Sciatic nerve (tissue), 2 donors: ENCODE data around the gene NYNRIN. TPM values are rescaled to one million over a fixed set of nuclear protein-coding genes. Genes with fewer than 3 reads are reported as not detected.
"Not testable (repeated sequence)": the region's sequence is repeated elsewhere in the genome, so short reads cannot be mapped to it uniquely, and the experiment has no call there.

Source experiments
- ATAC-seq: fragments of 200-7000 bp; cut with Tn5 transposase; one replicate; pipeline ENCODE4 v1.9.1; 2020; ENCODE audit warnings: mild to moderate bottlenecking, moderate library complexity
- DNase-seq: peaks from one replicate; pipeline ENCODE4 v3.0.0-alpha.2; 2020; ENCODE audit warnings: low spot score
- intact Hi-C: fragments of 100-400 bp; cut with DNase I; formaldehyde crosslinking; loops from one replicate; pipeline ENCODE4 v1.14.2; 2022
- total RNA-seq: library from RNA; stranded (reverse); fragmentation: NEBNext Ultra II Directional; extraction: Animal tissue kit (Norgen Biotek cat#: 25700); gene quantifications from one replicate; pipeline ENCODE4 v1.2.1, GENCODE V29; 2021
- donor health status: DM: no; HTN: no; CAD: no.
- donor health status: DM: no; HTN: no; CAD: no.

The NYNRIN gene
- total RNA-seq = 20.0 TPM

DNA sequence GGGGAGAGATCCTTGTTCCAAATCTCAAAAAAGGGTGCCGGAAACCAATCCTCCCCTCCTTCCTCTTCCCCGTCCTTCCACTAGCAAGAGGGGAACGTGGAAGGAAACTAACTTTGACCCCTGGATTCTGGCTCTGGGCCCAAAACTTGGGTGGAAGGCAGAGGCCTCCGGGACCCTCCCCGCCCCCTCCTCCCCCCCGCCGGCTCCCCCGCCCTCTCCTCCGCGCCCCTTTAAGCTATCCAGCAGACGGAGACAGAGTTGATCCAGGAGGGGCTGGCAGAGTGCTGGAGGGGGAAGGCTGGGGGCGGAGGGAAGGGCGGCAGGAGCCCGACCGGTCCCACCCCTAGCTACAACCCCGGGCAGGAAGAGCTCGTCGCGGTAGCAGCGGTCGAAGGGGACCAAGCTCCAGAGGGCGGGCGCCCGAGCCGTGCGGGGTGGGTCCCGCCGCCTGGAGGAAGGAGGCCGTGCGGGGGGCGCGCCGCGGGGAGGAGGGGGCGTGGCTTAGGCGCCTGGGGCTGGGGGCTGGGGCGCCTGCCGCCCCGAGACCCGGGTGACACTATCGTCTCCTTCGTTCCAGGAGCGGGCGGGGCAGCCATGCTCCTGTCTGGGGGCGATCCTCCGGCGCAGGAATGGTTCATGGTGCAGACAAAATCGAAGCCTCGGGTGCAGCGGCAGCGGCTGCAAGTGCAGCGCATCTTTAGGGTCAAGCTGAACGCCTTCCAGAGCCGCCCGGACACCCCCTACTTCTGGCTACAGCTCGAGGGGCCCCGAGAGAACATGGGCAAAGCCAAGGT, at the start of gene NYNRIN:
Gene NYNRIN (plus strand): TSS at position 351 of the 794 bp plus-strand sequence. CDS start 244 bp downstream, at position 595.
- peak; percentile 75 for ATAC-seq
- intact Hi-C loops = no loop called here
- DNase-seq = peak; percentile 78

GRCh38 chr14:24349742-24350141, 49.1 kb upstream of the NYNRIN start:
- DNase-seq (no peak), ATAC-seq (no peak)
- intact Hi-C loops = no loop called here

DNA sequence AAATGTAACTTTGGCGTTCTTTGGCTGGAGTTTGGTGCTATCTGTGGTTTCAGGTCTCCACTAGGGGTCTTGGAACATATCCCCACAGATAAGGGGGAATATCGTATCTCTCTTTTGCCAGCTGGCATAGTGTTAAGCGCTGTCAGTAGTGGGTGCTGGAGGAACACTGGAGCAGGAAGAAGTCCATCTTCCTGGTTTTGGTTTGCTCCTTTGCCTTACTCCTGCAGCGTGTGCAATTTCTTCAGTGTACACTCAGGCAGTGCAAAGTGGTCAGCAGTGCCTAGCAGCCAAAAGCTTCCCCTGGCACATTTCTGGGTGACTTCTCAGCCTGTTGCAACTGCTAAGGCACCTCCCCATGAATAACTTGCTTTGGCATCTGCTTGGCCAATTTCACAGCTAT, 47.3 kb upstream of the NYNRIN start:
- ATAC-seq (peak; percentile 54), DNase-seq (no peak)
- intact Hi-C loops = no loop called here

- DNase-seq = no peak
- peak; percentile 76 for ATAC-seq
- intact Hi-C loops = no loop called here
These were observed 45.0 kb upstream of the NYNRIN start for GRCh38 chr14:24353559-24354481.

GRCh38 chr14:24354482-24354825, 44.3 kb upstream of the NYNRIN start:
- DNase-seq, ATAC-seq, intact Hi-C loops: not testable (repeated sequence)

DNA sequence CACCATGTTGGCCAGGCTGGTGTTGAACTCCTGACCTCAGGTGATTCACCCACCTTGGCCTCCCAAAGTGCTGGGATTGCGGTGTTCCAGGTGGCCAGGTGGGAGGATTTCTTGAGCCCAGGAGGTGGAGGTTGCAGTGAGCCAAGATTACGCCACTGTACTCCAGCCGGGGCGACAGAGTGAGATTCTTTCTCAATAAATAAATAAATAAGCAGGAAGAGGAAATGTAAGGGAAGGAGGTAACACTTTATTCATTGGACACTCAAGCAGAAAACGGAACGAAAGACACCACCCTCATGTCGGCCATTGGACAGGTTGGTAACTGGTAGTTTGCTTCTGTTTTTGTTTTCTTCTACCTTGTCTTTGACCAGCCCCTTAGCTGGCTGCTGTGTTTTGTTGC, 43.8 kb upstream of the NYNRIN start:
- ATAC-seq = no peak

DNA sequence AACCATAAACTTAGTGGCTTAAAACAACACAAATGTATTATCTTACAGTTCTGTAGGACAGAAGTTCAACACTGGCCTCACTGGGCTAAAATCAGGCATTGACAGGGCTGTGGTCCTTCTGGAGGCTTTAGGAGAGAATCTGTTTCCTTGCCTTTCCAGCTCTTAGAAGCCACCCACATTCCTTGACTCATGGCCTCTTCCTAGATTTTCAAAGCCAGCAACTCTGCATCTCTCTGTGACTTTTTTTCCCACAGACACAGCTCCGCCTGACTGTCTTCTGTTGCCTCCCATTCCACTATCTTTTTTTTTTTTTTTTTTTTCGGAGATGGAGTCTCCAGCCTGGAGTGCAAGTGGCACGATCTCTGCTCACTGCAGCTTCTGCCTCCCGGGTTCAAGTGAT, 42.6 kb upstream of the NYNRIN start:
- ATAC-seq (no peak), DNase-seq (no peak)
- intact Hi-C loops = no loop called here

More for the DNA sequence above, 43.8 kb upstream of the NYNRIN start:
- intact Hi-C loops = no loop called here
- DNase-seq = no peak

- intact Hi-C loops = no loop called here
- DNase-seq (no peak), ATAC-seq (no peak)
These were observed 38.5 kb upstream of the NYNRIN start for GRCh38 chr14:24360281-24360680.

GRCh38 chr14:24361326-24361725, 37.5 kb upstream of the NYNRIN start:
- ATAC-seq = no peak
- intact Hi-C loops = no loop called here
- DNase-seq = no peak

DNA sequence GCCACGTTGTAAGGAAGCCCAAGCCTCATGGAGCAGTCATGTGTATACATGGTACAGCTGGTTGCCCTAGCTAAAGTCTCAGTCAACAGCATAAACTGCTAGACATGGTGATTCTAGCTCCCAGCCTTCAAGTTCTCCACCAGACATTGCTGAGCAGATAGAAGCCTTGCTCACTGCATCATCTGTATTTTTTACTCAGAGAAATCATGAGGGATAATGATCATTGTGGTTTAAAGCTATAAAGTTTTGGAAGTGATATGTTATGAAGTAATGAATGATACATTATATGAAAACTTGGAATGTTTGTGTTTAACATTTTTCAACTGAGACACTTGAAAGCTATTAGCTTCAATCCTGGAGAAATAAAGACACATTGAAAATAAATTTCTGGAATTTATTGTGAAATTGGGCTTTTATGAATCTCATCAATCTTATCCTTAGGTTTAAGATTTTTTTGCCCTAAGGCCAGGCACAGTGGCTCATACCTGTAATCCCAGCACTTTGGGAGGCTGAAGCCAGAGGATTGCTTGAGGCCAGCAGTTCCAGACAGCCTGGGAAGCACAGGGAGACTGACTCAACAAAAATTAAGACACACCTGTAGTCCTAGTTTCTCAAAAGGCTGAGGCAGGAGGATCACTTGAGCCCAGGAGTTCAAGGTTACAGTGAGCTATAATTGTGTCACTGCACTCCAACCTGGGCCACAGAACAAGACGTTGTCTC, 36.4 kb upstream of the NYNRIN start:
- ATAC-seq (no peak), DNase-seq (no peak)
- intact Hi-C loops = no loop called here

DNA sequence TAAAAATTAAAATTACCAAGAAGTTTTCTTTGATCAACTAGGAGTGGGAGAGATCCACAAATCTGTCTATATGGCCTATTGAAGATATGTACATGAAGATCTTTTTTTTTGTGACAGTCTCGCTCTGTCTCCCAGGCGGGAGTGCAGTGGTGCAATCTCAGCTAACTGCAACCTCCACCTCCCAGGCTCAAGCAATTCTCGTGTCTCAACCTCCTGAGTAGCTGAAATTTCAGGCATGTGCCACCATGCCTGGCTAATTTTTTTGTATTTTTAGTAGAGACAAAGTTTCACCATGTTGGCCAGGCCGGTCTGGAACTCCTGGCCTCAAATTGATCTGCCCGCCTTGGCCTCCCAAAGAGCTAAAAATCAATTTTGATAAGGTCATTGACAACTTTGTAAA, 35.4 kb upstream of the NYNRIN start:
- ATAC-seq = no peak
- DNase-seq = no peak
- intact Hi-C loops = no loop called here

- no peak for ATAC-seq
- intact Hi-C loops = loop anchor here (5.0 kb wide), 1 partner anchor 67 kb away; no protein-coding TSS in a partner anchor
- DNase-seq = no peak
These were observed 34.0 kb upstream of the NYNRIN start for GRCh38 chr14:24364841-24365240.

- peak; percentile 50 for ATAC-seq
- DNase-seq = peak; percentile 92
- intact Hi-C loops = loop anchor here (5.0 kb wide), 1 partner anchor 66 kb away; no protein-coding TSS in a partner anchor
These were observed 33.0 kb upstream of the NYNRIN start for GRCh38 chr14:24365600-24366412.

GRCh38 chr14:24366413-24366720, 32.4 kb upstream of the NYNRIN start:
- DNase-seq (no peak), ATAC-seq (no peak)
- intact Hi-C loops = loop anchor here (5.0 kb wide), 1 partner anchor 66 kb away; no protein-coding TSS in a partner anchor

DNA sequence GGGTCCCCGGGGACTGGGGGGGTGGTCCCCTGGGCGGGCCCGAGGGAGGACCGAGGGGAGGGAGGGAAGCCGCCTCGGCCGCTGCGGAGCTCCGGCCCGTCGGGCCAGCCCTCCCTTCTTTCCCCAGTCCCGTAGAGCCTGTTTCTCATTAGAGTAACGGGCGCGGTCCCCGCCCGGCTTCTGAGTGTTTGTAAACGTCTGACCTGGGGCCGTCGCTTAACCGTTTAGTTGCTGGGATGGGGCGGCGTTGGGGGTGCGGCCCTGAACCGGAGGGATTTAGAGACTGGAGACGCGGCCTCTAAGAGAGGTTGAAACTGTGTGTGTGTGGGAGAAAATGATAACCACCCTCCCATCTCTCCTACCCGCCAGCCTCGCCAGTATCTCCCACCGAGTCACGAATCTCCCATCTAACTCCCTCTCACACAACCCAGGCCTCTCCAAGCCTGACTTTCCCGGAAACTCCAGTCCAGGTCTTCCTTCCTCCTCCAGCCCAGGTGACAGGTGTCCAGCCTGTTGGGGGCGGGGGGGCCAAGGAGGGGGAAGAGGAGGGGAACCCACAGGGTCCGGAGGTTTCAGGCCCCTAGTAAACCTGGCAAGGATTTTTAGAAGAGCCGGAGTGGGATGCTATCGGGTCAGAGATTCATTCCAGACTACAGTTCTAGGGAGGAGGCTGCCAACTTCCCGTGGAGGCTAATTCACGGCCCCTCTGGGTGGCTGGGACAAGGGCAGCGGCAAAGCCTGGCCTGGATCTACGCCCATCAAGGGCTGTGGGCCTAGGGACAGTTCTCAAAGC, 31.9 kb upstream of the NYNRIN start:
- DNase-seq = peak; percentile 94
- intact Hi-C loops = loop anchor here (5.0 kb wide), 1 partner anchor 65 kb away; no protein-coding TSS in a partner anchor
- peak; percentile 87 for ATAC-seq

DNA sequence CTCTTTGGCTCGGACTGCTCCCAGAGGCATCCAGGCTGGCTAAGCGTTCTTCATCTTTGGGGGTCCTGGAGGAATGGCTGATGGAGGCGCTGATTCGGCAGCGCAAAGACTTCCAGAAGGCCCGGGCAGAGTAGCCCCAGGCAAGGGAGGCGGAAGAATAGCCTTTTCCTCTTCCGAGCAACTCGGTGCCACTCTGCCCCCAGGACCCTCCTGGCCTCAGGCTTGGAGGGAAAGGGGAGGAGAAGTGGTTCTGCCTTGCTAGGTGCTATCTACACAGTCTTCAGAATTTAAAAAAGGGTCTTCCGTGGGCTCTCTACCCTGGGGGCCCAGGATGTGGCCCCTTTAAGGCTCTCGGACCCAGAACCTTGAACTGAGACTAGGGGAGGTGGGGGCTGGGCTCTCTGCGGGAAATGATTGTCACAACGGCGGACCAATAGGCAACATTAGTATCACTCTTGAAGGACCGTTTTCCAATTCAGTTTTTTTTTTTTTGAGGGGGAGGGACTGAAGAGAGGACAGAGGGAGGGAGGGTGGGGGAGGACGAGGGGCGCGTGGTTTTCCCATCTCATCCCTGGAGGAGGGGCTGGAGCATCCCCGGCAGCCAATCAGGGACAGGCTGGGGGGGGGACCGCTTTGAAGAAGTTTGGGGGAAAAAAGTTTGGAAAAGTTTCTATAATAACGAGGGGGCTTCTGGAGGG, 31.1 kb upstream of the NYNRIN start, which contains the start of gene NFATC4:
Gene NFATC4 (plus strand): TSS at position 671 of the 698 bp plus-strand sequence. CDS start 157 bp downstream, outside the sequence.
- peak; percentile 87 for DNase-seq
- ATAC-seq = peak; percentile 75
- intact Hi-C loops = loop anchor here (5.0 kb wide), 1 partner anchor 65 kb away; no protein-coding TSS in a partner anchor

- no peak for DNase-seq
- ATAC-seq = no peak
- intact Hi-C loops = loop anchor here (5.0 kb wide), 1 partner anchor 64 kb away; no protein-coding TSS in a partner anchor
These were observed 30.6 kb upstream of the NYNRIN start for GRCh38 chr14:24368212-24368561.
